ENCODE results near the gene TMEM184B.

The TMEM184B gene

DNA sequence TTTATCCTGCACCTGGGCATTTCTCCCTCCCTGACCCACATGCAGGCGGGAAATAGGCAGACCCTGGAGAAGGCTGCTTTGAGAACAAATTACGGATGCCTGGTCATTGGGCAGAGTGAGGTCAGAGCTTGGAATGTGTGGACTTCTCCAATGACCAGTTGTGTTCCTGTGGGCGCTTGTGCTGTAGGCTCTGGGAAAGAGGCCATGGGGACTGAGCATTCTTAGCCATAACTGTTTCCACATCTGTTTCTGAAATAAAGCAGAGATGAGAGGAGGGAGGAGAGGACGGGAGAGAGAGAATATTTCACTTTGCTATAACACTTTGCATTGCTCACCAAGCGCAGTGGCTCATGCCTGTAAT, 11.2 kb upstream of the TMEM184B start:
- DNase-seq (ENCODE audit: insufficient read length, low spot score) (no peak), FAIRE-seq (no peak)

DNA sequence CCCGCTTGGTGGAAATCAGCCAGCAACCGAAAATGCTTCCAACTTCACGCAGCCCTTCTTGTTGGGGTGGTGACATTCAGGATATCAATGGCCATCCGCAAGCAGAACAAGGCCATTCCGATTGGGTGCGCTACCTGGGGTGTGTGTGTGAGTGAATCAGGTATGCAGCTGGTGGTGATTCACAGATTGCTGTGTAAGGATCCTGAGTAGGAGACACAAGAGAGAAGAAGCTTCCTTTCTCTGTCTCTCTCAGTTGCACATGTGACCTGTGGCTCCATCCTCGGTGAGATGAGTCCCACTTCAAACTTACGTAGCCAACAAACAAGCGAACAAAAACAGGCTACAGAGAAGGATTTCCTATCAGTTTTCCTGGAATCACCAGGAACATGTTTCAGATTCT, 9.6 kb upstream of the TMEM184B start:
- FAIRE-seq (no peak), DNase-seq (ENCODE audit: insufficient read length, low spot score) (no peak)

GRCh38 chr22:38276166-38276565, 3.4 kb upstream of the TMEM184B start:
- DNase-seq (ENCODE audit: insufficient read length, low spot score) (no peak), FAIRE-seq (no peak)

DNA sequence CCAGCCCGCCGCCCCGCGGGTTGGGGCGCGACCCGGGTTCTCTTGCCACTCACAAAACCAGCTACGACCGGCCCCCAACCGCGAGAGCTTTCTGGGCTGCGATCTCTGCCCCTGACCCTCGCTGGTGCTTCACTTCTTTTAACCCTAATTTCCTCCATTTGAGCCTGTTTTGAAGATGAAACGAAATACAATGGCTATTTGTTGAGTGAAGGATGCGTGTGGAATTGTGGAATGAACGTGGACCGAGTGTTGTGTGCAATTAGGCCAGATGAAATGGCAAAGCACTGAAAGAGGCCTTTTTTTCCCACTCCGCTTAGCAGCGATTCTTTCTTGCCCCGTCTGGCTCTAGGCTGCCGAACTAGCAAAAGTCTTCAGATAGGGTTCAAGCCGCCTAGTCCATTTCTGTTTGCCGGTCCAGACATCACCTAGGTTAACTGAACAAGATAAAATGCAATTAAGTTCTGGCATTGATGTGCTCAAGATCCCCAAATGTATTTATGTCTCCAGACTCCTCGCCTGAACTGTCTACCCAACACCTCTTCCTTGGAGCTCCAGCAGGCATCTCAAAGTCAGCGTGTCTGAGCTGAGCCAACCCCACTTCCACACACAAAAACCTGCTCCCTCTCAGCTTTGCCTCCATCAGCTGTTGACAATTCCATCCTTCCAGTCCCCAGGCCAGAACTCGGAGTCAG, 471 bp upstream of the TMEM184B start:
- FAIRE-seq (no peak), DNase-seq (ENCODE audit: insufficient read length, low spot score) (no peak)

DNA sequence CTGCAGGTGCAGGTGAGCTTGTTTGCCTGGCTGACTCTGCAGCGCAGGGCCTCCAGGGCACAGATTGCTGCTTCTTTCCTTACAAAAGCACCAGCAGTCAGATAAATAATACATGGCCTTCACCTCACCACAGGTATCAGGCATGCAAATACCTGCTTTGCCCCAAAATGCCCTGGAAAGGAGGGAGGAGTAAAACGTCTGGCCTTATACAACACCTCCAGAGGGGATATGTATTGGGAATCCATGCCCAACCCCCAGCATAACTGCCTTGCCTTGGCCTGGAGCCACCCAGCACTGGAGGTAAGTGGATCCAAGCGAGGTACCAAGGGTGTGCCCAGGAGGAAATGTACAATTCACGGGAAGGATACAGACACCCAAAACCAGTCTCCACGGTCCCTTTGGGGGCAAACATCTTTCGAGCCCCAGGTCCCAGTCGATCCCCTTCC, 860 bp downstream of the TMEM184B start:
- FAIRE-seq = no peak
- no peak for DNase-seq (ENCODE audit: insufficient read length, low spot score)

DNA sequence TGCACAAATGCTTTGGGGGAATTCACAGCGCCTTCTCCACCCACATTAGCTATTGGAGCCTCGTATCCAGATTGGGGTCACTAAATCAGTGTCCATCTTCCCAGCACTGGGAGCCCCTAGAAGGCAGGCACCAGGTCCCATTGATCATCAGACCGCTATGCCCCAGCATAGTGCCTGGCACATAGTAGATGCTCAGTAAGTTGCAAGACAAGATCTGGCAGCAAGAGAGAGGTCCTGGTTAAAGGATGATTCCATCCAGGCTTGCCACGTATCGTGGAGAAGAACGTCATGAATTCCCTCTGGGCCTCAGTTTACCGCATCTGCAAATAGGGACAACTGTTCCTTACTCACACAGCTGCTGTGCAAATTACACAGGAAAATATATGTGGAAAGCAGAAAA, 1.7 kb downstream of the TMEM184B start:
- no peak for DNase-seq (ENCODE audit: insufficient read length, low spot score)
- FAIRE-seq = no peak

GRCh38 chr22:38270091-38270992, 2.5 kb downstream of the TMEM184B start:
- no peak for DNase-seq (ENCODE audit: insufficient read length, low spot score)

DNA sequence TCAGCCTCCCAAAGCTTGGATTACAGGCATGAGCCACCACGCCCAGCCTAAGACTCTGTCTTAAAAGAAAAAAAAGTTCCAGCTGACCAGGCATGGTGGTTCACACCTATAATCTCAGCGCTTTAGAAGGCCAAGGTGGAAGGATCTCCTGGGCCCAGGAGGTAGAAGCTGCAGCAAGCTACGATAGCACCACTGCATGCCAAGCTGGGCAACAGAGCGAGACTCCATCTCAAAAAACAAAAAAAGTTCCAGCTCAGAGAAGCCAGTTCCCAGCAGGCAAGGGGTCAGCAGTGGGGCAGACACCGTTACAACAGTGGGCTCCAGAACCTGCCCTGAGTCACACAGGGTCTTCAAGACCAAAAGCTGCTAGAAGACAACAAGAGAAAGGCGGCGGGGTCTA, 3.3 kb downstream of the TMEM184B start:
- FAIRE-seq = no peak
- DNase-seq (ENCODE audit: insufficient read length, low spot score) = no peak

More at GRCh38 chr22:38270091-38270992, 2.5 kb downstream of the TMEM184B start:
- FAIRE-seq = no peak

DNA sequence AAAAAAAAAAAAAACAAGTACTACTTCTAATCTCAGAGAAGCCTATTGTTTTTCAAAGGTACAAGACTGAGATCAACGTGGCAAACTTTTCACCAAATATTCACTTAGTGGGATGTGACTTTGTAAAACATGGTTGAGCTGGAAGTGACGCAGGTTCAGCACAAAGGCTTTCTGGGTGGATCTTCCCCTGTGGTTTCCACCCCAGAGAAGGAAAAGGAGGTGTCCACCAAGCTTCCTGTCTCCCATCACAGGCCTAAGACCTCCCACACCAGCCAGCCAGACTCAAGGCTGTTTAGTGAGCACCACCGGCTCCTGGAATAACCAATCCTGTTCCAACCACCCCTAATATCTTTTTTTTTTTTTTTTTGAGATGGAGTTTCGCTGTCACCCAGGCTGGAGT, 5.7 kb downstream of the TMEM184B start:
- no peak for FAIRE-seq

GRCh38 chr22:38266120-38266519, 6.7 kb downstream of the TMEM184B start:
- DNase-seq (ENCODE audit: insufficient read length, low spot score) = no peak
- no peak for FAIRE-seq

More for the DNA sequence above, 5.7 kb downstream of the TMEM184B start:
- DNase-seq (ENCODE audit: insufficient read length, low spot score) = no peak

- DNase-seq (ENCODE audit: insufficient read length, low spot score) = no peak
- no peak for FAIRE-seq
Observed at GRCh38 chr22:38264322-38264843, 8.4 kb downstream of the TMEM184B start.

DNA sequence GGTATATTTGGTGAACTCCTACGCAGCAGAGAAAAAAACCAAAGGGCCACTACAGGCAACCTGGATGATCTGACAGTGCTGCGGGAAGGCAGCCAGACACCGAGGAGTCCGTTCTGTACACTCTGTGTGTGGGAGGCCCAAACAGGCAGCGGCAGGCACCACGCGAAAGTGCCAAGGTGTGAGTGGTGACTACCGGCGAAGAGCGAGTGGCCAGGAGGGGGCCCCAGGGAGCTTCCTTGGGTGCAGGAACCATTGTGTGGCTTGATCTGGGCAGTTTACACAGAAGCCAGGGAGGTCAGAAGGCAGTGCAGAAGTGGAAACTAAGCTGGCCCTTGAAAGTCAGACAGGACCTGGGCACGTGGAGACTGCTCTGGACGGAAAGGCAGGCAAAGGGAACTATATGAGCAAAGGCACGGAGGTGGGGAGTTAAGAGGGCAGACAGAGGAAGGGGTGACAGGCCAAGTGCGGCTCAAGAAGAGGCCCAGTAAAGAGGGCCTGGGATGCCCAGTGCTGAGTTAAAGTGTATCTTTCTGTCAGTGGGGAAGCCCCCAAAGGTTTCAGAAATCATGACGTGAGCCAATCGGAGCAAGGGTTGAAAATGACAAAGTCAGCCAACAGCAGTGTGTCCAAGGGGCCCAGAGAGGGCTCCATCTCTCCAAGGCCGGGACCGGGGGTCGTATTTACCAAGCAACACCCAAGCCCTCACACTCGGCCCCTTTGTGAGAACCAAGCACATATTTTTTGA, 10.6 kb downstream of the TMEM184B start:
- DNase-seq (ENCODE audit: insufficient read length, low spot score) (no peak), FAIRE-seq (no peak)

GRCh38 chr22:38260761-38261681, 11.8 kb downstream of the TMEM184B start:
- FAIRE-seq (no peak), DNase-seq (ENCODE audit: insufficient read length, low spot score) (no peak)

GRCh38 chr22:38259370-38259769, 13.4 kb downstream of the TMEM184B start:
- DNase-seq (ENCODE audit: insufficient read length, low spot score) = no peak

GRCh38 chr22:38258895-38259294, 13.9 kb downstream of the TMEM184B start:
- DNase-seq (ENCODE audit: insufficient read length, low spot score) (no peak), FAIRE-seq (no peak)

More at GRCh38 chr22:38259370-38259769, 13.4 kb downstream of the TMEM184B start:
- no peak for FAIRE-seq

- no peak for DNase-seq (ENCODE audit: insufficient read length, low spot score)
- no peak for FAIRE-seq
Observed at GRCh38 chr22:38257650-38258250, 15.1 kb downstream of the TMEM184B start.

DNA sequence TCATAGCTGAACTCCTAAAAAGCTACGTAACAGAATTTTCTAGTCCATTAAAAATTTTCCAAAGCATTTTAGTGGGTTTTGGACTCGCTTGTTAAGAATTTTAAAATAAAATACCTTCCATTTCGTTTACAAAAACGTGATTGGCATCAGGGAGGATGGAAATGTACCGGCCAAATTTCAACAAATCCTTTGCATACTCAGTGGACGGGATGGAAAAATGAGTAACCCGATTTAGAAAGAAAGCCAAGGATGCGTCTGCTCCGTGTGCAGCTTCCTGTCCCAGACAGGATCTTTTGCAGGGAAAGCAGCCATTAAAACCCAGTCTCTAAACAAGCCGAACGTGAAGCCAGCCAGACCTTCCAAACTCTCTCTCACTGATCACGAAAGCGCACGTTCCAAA, 15.6 kb downstream of the TMEM184B start:
- FAIRE-seq = no peak
- DNase-seq (ENCODE audit: insufficient read length, low spot score) = no peak

GRCh38 chr22:38255697-38256096, 17.1 kb downstream of the TMEM184B start:
- FAIRE-seq = no peak
- no peak for DNase-seq (ENCODE audit: insufficient read length, low spot score)

- no peak for FAIRE-seq
Observed at GRCh38 chr22:38251341-38251692, 21.5 kb downstream of the TMEM184B start.

More at GRCh38 chr22:38251341-38251692, 21.5 kb downstream of the TMEM184B start:
- DNase-seq (ENCODE audit: insufficient read length, low spot score) = no peak
